Peyer's patch (tissue), 4 donors: ENCODE results near the gene SSR4.

ENCODE experiments used
- POLR2A ChIP-seq, 2 donors: fragments of 450-650 bp; IDR thresholded peaks; one replicate each; pipeline ENCODE4 v1.5.1; 2017; ENCODE audit warnings: antibody characterized with exemption in 2 of 2, mild to moderate bottlenecking in 2 of 2, moderate library complexity in 2 of 2
- TF ChIP-seq, protein P1 (sequence below), 6 experiments: fragments of 450-650 bp in 4 of 6; fragments of 200-600 bp in 2 of 6; sonication (generic) in 1 of 6; IDR thresholded peaks; one replicate each; pipeline ENCODE4 v1.5.1; 2017 to 2019; ENCODE audit warnings: antibody characterized with exemption in 6 of 6, mild to moderate bottlenecking in 3 of 6, moderate library complexity in 1 of 6

DNA sequence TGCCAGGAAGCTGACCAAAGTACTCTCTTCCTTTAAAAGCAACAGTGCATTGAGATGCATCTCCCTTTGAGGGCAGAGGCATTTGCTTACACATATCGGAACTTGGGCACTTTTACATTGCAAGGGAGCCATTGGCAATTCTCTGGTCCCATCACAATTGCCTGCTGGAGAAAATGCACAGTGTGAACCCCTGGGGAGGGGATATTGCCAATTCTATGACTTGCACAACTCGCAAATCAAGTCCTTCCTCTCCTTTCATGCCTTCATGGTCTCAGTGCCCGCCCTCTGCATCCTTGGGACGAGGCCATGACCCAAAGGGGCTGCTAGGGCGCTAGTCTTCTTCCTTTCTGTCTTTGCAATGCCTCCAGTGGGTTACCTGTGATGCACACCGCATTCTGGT lies 50.7 kb downstream of the SSR4 start:
- TF ChIP-seq, protein P1, sequence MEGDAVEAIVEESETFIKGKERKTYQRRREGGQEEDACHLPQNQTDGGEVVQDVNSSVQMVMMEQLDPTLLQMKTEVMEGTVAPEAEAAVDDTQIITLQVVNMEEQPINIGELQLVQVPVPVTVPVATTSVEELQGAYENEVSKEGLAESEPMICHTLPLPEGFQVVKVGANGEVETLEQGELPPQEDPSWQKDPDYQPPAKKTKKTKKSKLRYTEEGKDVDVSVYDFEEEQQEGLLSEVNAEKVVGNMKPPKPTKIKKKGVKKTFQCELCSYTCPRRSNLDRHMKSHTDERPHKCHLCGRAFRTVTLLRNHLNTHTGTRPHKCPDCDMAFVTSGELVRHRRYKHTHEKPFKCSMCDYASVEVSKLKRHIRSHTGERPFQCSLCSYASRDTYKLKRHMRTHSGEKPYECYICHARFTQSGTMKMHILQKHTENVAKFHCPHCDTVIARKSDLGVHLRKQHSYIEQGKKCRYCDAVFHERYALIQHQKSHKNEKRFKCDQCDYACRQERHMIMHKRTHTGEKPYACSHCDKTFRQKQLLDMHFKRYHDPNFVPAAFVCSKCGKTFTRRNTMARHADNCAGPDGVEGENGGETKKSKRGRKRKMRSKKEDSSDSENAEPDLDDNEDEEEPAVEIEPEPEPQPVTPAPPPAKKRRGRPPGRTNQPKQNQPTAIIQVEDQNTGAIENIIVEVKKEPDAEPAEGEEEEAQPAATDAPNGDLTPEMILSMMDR (IDR thresholded peaks at IDR 0.05) = no peak
- TF ChIP-seq POLR2A (IDR thresholded peaks at IDR 0.05) = no peak
